Gastroesophageal sphincter (tissue), 4 donors: ENCODE data around the gene MAN2B2. TPM values are rescaled to one million over a fixed set of nuclear protein-coding genes. Genes with fewer than 3 reads are reported as not detected.

Experiments used
- ATAC-seq: fragments of 150-250 bp; one replicate; pipeline ENCODE4 v1.9.1; 2016; ENCODE audit warnings: mild to moderate bottlenecking, moderate library complexity
- H3K27ac ChIP-seq, 4 donors: fragments of 200-600 bp; sonication (generic) in 3 of 4; 1 replicate in 3 of 4; 2 replicates in 1 of 4; pipeline ENCODE4 v1.5.1; 2016 to 2019
- H3K27me3 ChIP-seq: fragments of 200-600 bp; sonication (generic); one replicate; pipeline ENCODE4 v1.5.1; 2019
- H3K36me3 ChIP-seq, 2 donors: fragments of 200-600 bp; sonication (generic); one replicate each; pipeline ENCODE4 v1.5.1; 2019; ENCODE audit warnings: control low read depth in 1 of 2
- H3K4me1 ChIP-seq, 3 donors: fragments of 200-600 bp; sonication (generic); 1 replicate in 2 of 3; 2 replicates in 1 of 3; pipeline ENCODE4 v1.5.1; 2016 to 2019; ENCODE audit warnings: control low read depth in 2 of 3
- H3K4me3 ChIP-seq, 2 donors: fragments of 200-600 bp; sonication (generic); one replicate each; pipeline ENCODE4 v1.5.1; 2019; ENCODE audit warnings: mild to moderate bottlenecking in 1 of 2, moderate library complexity in 1 of 2
- H3K9me3 ChIP-seq, 3 donors: fragments of 200-600 bp; sonication (generic); one replicate each; pipeline ENCODE4 v1.5.1; 2017 to 2019; ENCODE audit warnings: control low read depth in 2 of 3
- CTCF ChIP-seq, 4 experiments: fragments of 200-600 bp in 2 of 4; fragments of 450-650 bp in 2 of 4; sonication (generic) in 1 of 4; IDR thresholded peaks; one replicate each; pipeline ENCODE4 v1.5.1; 2017 to 2019; ENCODE audit warnings: antibody characterized with exemption in 4 of 4, mild to moderate bottlenecking in 2 of 4, moderate library complexity in 2 of 4
- EP300 ChIP-seq: sonication (generic); formaldehyde crosslinking; IDR thresholded peaks from one replicate; pipeline ENCODE4 v1.6.1; 2017; ENCODE audit warnings: antibody characterized with exemption, mild to moderate bottlenecking
- POLR2A ChIP-seq, 2 donors: fragments of 450-650 bp; IDR thresholded peaks; one replicate each; pipeline ENCODE4 v1.6.1; 2017; ENCODE audit warnings: antibody characterized with exemption in 2 of 2, mild to moderate bottlenecking in 2 of 2, moderate library complexity in 1 of 2
- POLR2AphosphoS5 ChIP-seq: sonication (generic); formaldehyde crosslinking; IDR thresholded peaks from one replicate; pipeline ENCODE4 v1.6.1; 2017; ENCODE audit warnings: antibody characterized with exemption
- WGBS, 2 donors: methylation state at CpG; one replicate each; pipeline ENCODE4 v1.1.5; 2018; ENCODE audit warnings: low coverage in 1 of 2; 5-methylcytosine and 5-hydroxymethylcytosine counted together
- total RNA-seq, 4 donors: library from RNA; depleted of rRNA; stranded (reverse); fragments of >200 nt; gene quantifications; one replicate each; pipeline ENCODE4 v1.1.0, GENCODE V29; 2016

MAN2B2 gene
- total RNA-seq, 4 donors from 2014 or later: 20.3 to 39.3 (median 34.3) TPM

GRCh38 chr4:6556263-6556662 is 18.7 kb upstream of the MAN2B2 start:
- 83 to 89% methylated on average over 2 to 5 of the region's 6 CpGs for WGBS, 2 donors
- Histone ChIP-seq H3K4me3 (no peak overlapping the region), H3K27ac (no peak overlapping the region), H3K4me1 (no peaks in the 10 kb centered on the region), H3K9me3 (peaks cover 0 to 12% (median 0%) of the 10 kb centered on the region in 3 donors), H3K36me3 (peaks cover 0 to 2% of the 10 kb centered on the region in 2 donors), H3K27me3 (peaks cover 86% of the 10 kb centered on the region)
- no peak for TF ChIP-seq POLR2A (IDR thresholded peaks at IDR 0.05)
- no peak for TF ChIP-seq EP300
- TF ChIP-seq POLR2AphosphoS5: no peak
- TF ChIP-seq CTCF (IDR thresholded peaks at IDR 0.05): no peak
- ATAC-seq: no peak

GRCh38 chr4:6557185-6557584 is 17.8 kb upstream of the MAN2B2 start:
- no peaks in the 10 kb centered on the region for H3K4me1 ChIP-seq
- H3K9me3 ChIP-seq: peaks cover 0 to 2% (median 0%) of the 10 kb centered on the region in 3 donors
- ATAC-seq: no peak
- H3K4me3 ChIP-seq: no peak overlapping the region
- peaks cover 86% of the 10 kb centered on the region for H3K27me3 ChIP-seq
- H3K36me3 ChIP-seq: no peaks in the 10 kb centered on the region
- 63 to 69% methylated on average over 3 to 5 of the region's 5 CpGs for WGBS, 2 donors
- H3K27ac ChIP-seq: no peak overlapping the region
- TF ChIP-seq CTCF (IDR thresholded peaks at IDR 0.05): no peak
- TF ChIP-seq POLR2A (IDR thresholded peaks at IDR 0.05): no peak
- TF ChIP-seq POLR2AphosphoS5: no peak
- TF ChIP-seq EP300: no peak

- Histone ChIP-seq H3K36me3 (no peaks in the 10 kb centered on the region), H3K4me3 (no peak overlapping the region), H3K27me3 (peaks cover 88% of the 10 kb centered on the region), H3K4me1 (peaks cover 0 to 5% (median 0%) of the 10 kb centered on the region in 3 donors), H3K27ac (no peak overlapping the region), H3K9me3 (no peaks in the 10 kb centered on the region)
- TF ChIP-seq POLR2AphosphoS5 (no peak), CTCF (IDR thresholded peaks at IDR 0.05) (no peak), POLR2A (IDR thresholded peaks at IDR 0.05) (no peak), EP300 (no peak)
- 67 to 100% methylated on average over 1 of the region's 10 CpGs for WGBS, 2 donors
- ATAC-seq: no peak
Measured at GRCh38 chr4:6557856-6558255, 17.1 kb upstream of the MAN2B2 start.

- H3K9me3 ChIP-seq: no peaks in the 10 kb centered on the region
- 58 to 80% methylated on average over 1 to 4 of the region's 10 CpGs for WGBS, 2 donors
- TF ChIP-seq EP300 (no peak), POLR2A (IDR thresholded peaks at IDR 0.05) (no peak), POLR2AphosphoS5 (no peak), CTCF (IDR thresholded peaks at IDR 0.05) (no peak)
Measured at GRCh38 chr4:6560416-6561172, 14.4 kb upstream of the MAN2B2 start.

GRCh38 chr4:6561173-6561516 is 13.8 kb upstream of the MAN2B2 start:
- Histone ChIP-seq H3K4me1 (peaks cover 0 to 19% (median 9%) of the 10 kb centered on the region in 3 donors), H3K9me3 (no peaks in the 10 kb centered on the region), H3K27me3 (peaks cover 96% of the 10 kb centered on the region), H3K4me3 (no peak overlapping the region), H3K36me3 (no peaks in the 10 kb centered on the region), H3K27ac (no peak overlapping the region)
- TF ChIP-seq POLR2A (IDR thresholded peaks at IDR 0.05): no peak
- TF ChIP-seq POLR2AphosphoS5: no peak
- no peak for TF ChIP-seq CTCF (IDR thresholded peaks at IDR 0.05)
- TF ChIP-seq EP300: no peak
- no peak for ATAC-seq
- WGBS, 2 donors: 41 to 61% methylated on average over 2 of the region's 6 CpGs

More at GRCh38 chr4:6560416-6561172, 14.4 kb upstream of the MAN2B2 start:
- H3K27me3 ChIP-seq: peaks cover 98% of the 10 kb centered on the region
- H3K36me3 ChIP-seq: no peaks in the 10 kb centered on the region
- H3K4me1 ChIP-seq: peaks cover 0 to 19% (median 9%) of the 10 kb centered on the region in 3 donors
- no peak for ATAC-seq
- no peak overlapping the region for H3K27ac ChIP-seq
- H3K4me3 ChIP-seq: no peak overlapping the region
